HK-2 (cell line): Measurements from ENCODE around the gene PCBP3.
"Not testable (repeated sequence)": the region's sequence is repeated elsewhere in the genome, so short reads cannot be mapped to it uniquely, and the experiment has no call there.

Experiments
- DNase-seq: peaks from one replicate; pipeline ENCODE4 v3.0.0-alpha.2; 2018; ENCODE audit not compliant: unreplicated experiment

Gene PCBP3

GRCh38 chr21:45828580-45829570, 185.3 kb downstream of the PCBP3 start:
- DNase-seq, result no peak

GRCh38 chr21:45829668-45830067, 186.1 kb downstream of the PCBP3 start:
- no peak for DNase-seq

GRCh38 chr21:45830221-45830640, 186.7 kb downstream of the PCBP3 start:
- no peak for DNase-seq

GRCh38 chr21:45830720-45831366, 187.3 kb downstream of the PCBP3 start:
- DNase-seq, result no peak

- DNase-seq, result no peak
Observed at GRCh38 chr21:45831991-45832740, 188.6 kb downstream of the PCBP3 start.

- DNase-seq, result not testable (repeated sequence)
Observed at GRCh38 chr21:45832741-45833235, 189.3 kb downstream of the PCBP3 start.

- DNase-seq, result no peak
Observed at GRCh38 chr21:45833414-45833813, 189.9 kb downstream of the PCBP3 start.

GRCh38 chr21:45834026-45834715, 190.6 kb downstream of the PCBP3 start:
- DNase-seq, result no peak

- no peak for DNase-seq
Observed at GRCh38 chr21:45834821-45835293, 191.3 kb downstream of the PCBP3 start.

GRCh38 chr21:45835301-45836267, 192.1 kb downstream of the PCBP3 start:
- DNase-seq, result no peak

GRCh38 chr21:45836268-45836655, 192.7 kb downstream of the PCBP3 start:
- no peak for DNase-seq

- DNase-seq, result no peak
Observed at GRCh38 chr21:45836694-45837670, 193.5 kb downstream of the PCBP3 start.

- DNase-seq, result no peak
Observed at GRCh38 chr21:45837936-45838335, 194.4 kb downstream of the PCBP3 start.

- no peak for DNase-seq
Observed at GRCh38 chr21:45838634-45839033, 195.1 kb downstream of the PCBP3 start.

GRCh38 chr21:45839274-45839673, 195.7 kb downstream of the PCBP3 start:
- DNase-seq, result no peak

GRCh38 chr21:45841033-45841432, 197.5 kb downstream of the PCBP3 start:
- DNase-seq, result no peak

GRCh38 chr21:45843426-45843825, 199.9 kb downstream of the PCBP3 start:
- DNase-seq, result no peak

GRCh38 chr21:45844181-45844580, 200.7 kb downstream of the PCBP3 start:
- DNase-seq, result no peak
